Stimulated activated CD4-positive, alpha-beta T cell treated with anti-CD3 and anti-CD28 coated beads, Interleukin-4, amount 100 ng/mL, for 48 hours (primary cell): ENCODE data around the gene AP3B1.

Source experiments
- DNase-seq, 2 donors: peaks; one replicate each; pipeline ENCODE4 v3.0.0-alpha.2; 2020; ENCODE audit warnings: low read depth in 2 of 2

The AP3B1 gene

DNA sequence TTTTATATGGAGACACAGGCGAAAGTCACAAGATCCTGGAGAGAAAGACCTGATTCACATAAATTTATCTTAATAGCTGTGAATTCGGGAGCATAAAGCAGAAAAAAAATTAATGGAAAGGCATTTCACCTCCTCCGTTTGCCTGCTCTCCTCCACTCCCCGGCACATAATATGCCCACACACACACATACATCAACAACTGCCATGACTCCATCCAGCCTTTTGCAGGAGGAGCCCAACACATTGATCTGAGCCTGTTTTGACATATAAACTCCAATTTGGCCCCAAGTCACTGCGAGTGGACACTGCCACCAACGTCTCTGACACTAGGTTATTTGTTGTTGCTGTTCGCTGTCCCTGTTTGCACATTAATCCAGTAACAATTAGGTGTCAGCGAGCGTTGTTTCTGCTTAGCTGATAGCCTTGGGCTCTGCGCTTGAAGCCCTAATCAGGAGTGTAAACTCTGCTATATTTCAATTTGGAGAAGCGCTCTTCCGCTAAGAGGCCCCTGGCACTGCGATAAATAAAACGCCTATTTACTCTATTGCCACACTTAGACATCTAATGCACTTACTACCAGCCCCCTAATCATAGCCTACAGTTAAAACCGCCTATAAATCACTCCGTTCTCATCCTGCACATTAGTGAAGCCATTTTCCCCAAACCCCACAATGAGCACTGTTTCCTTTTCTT lies 322.6 kb downstream of the AP3B1 start:
- no peak for DNase-seq

DNA sequence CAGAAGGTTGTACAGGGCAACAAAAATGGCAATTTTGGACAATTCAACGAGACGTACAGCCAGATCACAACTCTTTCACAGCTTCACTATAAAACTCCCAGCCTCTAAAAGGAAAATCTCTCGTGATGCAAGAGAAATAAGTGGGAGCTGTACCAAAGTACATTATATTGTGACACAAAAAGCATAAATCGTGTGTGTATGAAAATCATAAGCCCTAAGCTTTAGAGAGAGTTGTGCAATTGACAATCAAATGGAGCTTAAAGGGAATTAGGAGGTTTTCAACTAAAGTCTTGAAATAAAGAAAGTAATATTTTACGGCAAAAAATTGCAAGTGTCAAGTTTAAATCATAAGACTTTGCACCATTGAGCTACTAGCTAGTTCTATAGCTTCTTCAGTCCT lies 323.6 kb downstream of the AP3B1 start:
- DNase-seq: no peak

DNA sequence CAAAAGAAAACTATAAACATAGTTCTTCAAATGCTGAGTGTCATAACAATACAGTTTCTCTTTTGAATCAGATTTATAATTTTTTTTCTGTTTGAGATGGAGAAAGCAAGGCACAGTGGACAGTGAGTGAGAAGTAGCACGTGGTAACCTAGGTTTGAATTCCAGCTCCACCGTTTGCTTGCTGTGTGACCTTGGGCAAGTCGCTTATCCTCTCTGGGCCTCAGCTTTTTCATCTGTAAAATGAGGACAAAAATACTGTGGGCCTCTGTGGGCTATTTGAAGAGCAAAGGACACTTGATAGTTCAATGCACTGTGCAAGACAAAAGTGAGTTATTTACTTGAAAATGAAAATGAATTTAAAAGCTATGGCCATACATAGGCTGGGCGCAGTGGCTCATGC lies 330.7 kb downstream of the AP3B1 start:
- DNase-seq: no peak

DNA sequence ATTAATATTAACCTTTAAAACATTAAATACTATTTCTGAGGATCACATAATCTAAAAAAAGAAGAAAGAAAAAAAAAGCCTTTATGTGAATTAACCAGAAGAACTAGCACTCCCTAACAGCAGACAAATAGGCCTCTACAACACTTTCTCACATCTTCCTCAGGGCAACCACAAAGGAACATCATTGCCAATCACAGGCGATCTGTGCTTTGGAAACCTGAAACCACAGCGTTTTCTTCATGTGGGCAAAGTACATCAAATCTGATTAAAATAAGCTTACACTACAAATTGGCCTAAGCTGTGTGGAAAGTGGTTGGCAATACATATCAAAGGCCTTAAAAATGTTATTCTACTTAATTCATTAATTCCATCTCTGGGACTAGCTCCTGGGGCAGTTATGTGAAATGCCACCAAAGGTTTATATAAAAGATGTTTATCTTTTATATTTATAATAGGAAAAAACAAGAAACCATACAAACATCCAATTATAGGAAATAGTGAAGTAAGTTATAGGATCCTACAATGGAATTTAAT lies 333.6 kb downstream of the AP3B1 start:
- DNase-seq: no peak

DNA sequence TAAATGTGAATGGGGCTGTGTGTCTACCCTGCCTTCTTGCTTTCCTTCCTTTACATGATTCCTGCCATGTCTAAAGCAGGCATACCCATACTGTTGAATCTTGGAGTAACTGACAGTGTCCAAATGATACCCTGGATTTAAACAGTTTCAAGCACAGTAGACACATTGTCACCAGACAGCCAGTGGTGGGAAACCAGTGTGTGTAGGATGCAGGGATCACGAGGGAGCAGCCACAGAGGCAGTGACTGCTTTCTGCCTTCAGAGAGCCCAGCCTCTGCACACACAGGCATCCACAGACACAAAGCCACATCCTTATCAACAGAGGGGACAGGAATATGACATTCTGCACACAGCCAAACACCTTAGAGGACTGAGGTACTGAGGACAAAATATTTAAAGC lies 334.2 kb downstream of the AP3B1 start:
- no peak for DNase-seq

DNA sequence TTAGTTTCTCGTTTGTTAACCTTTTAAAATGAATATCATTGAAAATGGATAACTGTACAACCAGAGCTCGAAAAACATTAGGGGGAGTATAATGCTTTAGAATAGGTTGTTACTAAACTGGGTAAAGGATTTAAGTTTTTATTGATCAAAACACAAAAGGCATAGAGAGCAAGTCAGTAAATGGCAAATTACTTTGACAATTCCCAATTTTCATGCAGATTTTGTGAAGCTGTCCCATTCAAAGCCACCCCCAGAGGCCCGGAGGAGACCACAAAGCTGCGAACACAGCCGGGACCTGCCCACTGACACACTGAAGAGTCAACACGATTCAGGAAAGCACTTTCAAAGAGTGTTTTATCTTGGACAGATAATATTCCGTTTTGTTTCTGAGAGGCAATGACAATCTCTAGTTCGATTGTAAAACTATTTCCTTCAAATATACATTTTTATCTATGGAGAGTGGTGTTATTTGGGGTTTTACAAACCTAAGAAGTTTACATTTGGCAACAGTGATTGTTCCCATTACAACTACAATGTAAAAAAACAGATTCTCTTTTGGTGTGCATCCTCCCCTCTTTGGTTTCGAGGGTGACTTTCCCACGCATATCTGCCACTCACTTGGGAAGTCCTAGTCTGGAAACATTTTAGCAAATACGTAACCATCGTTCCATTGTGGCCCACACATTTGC lies 335.7 kb downstream of the AP3B1 start:
- no peak for DNase-seq

DNA sequence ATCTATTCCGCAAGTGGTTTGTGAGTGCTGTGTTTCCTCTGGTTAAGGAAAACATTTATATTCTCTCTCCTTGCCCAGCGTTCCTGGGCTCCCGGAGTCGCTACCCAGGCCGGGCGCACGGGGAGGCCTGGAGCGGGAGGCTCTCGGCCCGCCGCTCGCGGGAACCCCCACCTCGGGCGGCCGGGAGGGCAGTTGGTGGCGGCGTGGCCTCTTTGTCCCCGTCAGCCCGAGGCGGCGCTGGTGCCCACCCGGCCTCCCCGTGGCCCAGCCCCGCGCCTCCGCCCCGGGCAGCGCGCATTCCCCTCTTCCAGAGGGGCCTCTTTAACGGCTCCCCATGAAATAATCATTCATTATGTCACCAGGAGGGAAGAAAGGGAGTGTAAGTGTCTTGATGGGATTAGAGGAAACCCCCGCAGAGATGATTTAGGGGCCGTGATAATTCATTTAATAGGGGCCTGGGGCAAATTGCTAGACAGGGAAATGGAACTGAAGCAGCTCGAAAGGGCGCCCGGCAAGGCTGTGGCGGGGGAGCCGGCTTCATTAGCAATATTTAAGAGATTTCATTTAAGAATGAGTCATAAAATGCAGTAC lies 336.5 kb downstream of the AP3B1 start:
- no peak for DNase-seq

DNA sequence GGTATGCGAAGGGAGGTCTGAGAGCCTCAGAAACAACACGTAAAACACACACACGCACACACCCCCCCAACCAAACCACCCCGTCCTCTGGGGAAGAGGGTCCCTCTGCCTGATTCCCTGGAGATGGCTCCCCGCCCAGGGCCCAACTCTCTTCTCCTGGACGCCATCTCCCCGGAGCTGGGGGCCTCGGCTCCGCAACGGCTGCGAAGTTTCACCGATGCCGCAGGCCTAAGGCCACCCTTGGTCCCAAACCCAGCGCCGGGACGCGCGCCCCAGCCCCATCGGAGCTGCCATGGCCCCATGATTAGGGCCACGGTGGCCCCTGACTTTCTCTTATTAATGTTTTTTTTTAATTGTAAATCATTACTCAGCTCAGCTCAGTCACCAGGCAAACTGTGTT lies 337.0 kb downstream of the AP3B1 start:
- no peak for DNase-seq

DNA sequence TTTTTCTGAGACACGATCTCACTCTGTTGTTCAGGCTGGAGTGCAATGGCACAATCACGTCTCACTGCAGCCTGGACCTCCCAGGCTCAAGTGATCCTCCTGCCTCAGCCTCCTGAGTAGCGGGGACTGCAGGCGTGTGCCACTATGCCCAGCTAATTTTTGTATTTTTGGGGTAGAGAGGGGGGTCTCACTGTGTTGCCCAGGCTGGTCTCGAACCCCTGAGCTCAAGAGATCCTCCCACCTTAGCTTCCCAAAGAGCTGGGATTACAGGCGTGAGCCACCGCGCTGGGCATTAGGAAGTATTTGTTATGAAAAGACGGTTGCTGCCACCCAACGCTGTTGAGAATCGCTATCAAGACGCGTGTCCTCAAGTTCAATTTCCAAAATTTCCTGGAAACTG lies 337.4 kb downstream of the AP3B1 start:
- no peak for DNase-seq

DNA sequence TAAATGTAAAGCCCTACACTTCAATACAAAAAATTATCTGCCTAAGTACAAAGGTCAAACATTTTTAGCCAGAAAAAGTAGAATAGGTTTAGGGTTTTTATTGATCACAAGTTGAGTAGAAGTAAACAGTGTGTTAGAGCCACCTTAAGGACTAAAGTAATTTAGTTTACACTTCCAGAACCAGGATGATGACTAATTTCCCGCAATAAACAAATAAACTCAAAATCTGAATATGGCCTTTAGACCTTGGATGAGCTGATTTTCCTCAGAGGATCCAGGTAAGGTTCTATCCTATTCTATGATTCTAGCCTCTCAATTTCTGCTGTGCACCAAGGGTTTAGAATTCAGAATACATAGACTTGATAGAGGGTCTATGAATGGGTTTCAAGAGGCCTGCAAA lies 338.9 kb downstream of the AP3B1 start:
- no peak for DNase-seq

DNA sequence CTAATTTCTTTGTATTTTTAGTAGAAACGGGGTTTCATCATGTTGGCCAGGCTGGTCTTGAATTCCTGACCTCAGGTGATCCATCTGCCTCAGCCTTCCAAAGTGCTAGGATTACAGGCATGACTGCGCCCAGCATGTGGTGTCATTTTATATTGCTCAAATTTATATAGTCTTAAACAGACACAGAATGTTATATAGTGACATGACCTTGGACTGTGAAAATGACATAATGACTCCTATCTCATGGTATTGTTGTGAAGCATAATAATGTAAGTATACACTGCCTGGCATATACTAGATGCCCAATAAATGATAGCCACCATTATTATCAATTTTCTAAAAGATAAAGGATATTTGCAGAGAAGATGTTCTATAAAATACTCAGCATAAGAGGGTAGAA lies 341.1 kb downstream of the AP3B1 start:
- DNase-seq: no peak

DNA sequence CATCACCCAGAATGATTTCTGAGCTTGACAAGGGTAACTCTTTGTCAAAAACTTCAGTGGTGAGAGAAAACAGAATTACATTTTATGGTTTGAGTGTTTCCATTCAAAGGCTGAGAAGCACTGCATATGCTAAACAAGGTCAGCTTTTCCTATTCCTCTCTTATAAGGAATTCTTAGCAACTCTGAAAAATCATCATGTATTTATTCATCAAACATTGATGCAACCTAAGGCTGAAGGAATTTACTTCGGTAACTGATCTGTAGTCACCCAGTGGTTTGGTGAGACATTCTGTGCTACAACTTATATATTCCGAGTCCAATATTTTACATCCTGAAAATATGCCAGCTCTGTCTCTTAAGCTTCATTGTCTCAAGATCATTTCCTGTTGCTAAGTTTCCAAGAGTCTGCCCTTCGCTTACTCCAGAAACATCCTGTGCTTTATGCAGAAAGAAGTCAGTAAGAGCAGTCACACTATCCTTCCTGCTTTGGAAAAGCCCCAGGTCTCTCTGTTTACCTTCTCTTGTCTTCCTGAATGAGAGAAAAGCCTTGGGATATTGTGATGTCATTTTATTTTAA lies 341.8 kb downstream of the AP3B1 start:
- DNase-seq: no peak
